DMS79 treated with DMSO at 0.1 percent for 48 hours (cell line): Measurements from ENCODE around the gene MOB2.

ENCODE experiments used
- DNase-seq: peaks from one replicate; lab custom pipeline; 2025; lab: John Stamatoyannopoulos, UW

Gene MOB2

DNA sequence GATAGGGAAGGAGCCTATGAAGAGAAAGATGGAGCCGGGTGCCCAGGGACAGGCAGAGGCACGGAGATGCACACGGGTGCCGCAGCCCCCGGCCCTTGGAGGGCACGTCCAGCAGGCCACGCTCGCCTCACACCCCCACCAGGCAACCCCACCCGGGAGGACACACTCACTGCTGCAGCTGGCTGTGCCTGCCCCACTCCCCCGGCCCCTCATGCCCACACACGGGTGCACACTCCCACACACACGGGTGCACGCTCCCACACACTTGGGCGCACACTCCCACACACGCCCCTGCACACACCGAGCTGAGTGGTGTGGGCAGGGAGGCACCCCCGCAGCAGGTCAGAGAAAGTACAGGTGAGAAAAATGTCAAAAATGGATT, 1.1 kb downstream of the MOB2 start:
- DNase-seq, result no peak

DNA sequence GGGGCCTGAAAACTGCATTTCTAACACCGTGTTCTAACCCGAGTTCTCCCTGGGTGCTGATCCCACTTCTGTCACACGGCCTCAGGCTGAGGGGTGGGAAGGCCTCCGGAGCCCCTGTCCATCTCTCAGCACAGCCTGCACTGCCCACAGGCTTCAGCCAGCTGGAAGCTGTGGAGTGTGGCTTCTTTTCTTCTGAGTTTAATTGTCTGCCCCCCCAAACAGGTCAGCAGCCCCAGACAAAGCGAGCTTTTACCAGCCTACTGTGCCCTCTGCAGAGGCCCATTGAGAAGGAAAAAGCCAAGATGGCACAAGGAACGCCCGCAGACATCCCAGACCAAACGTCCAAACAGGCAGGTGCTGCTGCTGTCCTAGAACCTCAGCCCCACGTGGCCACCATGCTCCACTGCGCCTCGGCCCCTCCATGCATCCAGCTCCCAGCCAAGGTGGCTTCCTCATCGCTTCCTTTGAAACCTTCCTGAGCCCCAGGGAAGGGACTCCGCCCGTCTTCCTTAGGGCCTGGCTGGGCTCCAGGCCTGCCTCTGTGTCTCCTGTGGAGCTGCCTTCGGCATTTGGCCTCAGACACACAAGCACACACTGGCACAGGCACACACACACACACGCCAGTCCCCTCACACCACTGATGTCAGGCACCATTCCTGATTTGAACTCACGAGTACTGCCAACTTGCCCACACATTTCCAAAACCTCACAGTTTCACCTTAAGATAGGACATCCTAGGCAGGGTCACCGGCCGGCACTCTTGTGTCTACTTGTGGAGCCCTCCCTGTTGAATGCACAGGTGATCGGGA, 1.7 kb downstream of the MOB2 start:
- no peak for DNase-seq

DNA sequence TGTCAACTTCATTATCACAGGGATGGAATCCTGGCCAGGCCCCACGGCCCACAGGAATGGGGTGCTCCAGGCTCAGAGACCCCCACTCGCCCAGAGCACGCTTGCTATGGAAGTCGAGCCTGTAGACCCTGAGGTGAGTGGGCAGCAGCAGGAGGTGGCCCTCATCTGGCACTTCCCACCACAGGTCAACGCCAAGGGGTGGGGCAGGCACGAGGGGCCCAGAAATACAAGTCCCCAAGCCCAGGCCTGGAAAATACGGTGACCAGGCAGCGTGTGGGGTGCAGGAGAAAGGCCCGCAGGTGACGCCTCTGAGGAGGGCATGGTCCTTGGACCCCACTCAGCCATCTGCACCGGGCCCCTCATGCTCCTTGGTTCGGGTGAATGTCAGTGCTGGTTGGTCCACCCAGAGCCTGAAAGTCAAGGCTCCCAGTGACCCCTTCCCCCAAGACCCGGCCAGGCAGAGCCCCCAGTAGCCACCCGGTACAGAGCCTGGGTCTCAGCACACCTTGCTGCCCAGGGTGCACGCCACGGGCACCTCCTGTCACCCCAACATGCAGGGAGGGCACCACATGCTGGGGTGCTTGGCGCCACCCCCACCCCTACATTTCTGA, 2.4 kb downstream of the MOB2 start:
- no peak for DNase-seq

DNA sequence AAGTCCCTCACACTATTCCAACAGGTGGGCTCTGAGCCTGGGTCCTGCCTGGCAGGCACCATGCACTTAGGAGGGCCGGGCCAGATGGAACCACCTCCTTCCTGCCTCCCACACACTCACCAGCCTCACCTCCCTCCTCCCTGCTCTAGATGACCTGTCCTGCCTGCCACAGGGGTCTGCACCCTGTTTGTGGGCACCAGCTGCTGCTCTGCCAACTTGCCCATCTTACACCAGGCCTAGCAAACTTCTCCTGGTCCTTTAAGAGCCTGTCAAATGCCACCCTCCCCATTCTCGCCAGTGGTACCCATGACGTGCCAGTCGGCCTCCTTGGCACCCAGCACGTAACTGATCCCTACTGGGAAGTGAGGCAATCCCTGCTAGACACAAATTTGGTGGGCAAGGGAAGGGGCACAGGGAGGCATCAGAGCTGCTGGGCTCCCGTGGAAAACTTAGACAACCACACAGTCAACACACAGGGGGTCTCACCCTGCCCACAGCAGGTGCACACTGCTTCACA, 3.1 kb downstream of the MOB2 start:
- no peak for DNase-seq

DNA sequence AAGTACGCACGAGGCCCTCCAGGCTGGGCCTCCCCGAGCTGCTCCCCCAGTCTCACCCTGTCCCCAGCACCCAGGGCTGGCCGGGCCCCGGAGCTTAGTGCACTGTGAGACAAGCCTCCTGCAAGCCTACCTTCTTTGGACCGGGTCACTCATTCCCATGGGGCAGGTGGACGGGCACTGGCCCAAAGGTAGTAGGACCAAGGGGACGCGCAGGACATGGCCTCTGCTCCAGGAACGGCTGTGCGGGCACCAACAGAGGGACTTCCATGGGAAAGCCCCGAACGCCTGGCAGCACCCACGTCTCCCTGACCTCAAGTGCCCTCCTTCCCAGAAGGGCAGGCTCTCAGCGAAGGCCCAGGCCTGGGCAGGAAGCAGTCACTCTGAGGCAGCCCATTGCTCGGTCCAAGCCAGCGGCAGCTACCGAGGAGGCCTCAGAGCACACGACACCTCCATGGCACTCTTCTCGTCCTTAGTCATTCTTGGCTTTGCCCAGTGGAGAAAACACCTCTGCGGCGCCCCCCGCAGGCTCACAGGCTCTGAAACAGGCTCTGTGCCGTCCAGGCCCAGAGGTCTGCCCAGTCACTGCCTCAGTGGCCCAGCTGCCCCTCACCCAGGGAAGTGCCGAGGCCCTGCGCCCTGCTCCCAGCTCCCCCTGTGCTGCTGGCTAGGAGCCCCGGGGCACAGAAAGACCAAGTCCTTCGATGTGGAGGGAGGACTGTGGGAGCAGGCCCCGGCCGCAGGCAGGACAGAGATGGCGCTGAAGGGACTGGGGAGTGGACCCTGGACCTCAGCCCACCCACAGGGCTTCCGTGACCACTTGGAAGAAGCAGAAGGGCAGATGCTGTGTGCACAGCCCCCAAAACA, 3.8 kb downstream of the MOB2 start:
- no peak for DNase-seq

DNA sequence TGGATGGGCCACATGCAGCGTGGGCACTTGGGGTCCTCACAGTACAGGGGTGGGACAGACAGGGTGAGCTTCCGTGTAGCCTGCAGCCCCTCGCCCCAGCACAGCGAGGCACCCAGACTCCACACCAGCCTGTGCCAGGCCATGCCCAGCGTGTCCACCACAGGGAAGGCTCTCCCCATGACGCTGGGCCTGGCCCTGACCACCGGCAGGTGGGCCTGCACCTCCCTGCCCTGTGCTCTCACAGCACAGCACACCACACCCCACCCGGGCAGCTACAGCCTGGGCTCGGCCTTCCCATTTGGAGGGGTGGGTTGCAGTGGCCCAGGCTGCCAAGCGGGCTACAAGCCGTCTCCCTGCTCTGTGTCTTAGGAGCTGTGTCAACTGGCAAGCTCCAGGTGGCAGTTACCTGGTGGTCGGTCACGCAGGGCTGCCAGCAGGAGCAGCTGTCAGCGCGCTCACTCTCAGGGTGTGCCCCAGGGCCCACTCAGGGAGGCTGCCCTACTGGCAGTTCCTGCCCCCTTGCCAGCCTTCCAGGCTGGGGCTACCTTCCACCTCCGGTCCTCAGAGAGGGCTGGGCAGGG, 4.6 kb downstream of the MOB2 start:
- peak; percentile 9 for DNase-seq

DNA sequence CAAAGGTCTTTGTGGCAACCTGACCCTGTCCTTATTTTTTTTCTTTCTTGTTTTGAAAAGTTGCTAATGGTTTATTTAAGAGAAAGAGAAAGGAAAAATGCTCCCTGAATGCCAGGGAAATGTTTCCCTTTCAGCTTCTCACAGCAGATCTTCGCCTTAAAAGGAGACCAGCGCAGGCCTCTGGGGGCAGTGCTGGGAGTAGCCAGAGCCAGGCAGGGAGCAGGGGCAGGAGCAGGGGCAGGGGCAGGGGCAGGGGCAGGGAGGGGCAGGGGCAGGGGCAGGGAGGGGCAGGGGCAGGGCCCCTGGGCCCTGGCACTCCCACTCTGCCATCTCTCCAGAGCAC, 5.1 kb downstream of the MOB2 start:
- DNase-seq, result no peak

DNA sequence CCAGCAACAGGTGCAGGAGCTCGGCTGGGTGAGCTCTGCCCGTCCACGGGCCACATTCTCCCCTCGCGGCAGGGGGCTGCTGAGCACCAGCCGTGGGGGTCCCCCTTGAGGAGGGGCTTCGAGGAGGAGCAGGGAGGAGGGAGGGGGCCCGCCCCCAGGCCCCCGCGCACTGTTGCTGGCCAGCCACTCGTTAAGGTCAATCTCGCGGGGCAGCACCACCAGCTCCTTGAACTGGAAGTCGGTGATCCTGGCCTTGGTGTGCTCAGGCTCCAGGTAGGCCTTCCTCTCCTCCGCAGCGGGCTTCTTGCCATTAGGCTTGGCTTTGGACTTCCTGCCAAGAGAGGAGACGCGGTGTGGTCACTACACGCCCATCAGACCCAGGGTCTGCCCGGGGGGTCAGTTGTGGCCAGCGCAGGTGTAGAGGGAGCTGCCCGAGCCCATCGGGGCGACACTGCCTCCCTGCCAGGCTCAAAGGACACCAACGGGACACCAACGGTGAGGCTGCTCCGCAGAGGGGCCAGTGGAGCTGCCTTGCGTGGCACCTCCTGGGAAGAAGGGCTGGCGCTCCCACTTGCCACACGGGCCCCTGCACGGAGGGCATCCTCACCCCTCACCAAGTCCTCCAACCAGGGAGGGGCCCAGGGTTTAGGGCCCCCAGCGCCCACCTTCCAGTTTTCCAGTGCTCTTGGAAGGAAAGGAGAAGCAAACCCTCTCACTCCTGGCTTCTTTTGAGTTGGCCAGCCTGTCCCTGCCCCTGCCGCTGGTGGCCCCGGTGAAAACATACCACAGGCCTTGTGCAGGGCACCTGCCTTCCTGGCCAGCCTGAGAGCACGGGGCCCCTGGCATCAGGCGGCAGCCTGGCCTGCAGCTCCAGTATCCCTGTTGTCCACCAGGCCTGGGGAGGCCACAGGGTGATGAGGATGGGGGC, 5.8 kb downstream of the MOB2 start:
- DNase-seq, result no peak

DNA sequence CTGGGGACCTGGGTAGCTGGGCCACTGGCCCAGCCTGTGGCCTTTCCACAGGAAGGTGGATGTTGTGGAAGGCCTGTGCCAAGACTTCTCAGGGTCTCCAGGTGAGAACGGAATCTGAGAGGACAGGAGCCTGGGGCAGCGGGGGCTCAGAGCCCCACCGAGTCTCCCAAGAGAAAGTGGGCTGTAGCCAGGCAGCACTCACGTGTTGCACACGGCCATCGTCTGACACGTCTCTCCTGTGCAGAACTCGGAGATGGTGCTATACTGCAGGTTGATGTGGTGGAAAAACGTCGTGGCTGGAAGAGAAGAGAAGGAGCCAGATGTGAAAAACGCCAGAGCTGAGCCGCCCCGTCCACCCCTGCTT, 6.4 kb downstream of the MOB2 start:
- no peak for DNase-seq

DNA sequence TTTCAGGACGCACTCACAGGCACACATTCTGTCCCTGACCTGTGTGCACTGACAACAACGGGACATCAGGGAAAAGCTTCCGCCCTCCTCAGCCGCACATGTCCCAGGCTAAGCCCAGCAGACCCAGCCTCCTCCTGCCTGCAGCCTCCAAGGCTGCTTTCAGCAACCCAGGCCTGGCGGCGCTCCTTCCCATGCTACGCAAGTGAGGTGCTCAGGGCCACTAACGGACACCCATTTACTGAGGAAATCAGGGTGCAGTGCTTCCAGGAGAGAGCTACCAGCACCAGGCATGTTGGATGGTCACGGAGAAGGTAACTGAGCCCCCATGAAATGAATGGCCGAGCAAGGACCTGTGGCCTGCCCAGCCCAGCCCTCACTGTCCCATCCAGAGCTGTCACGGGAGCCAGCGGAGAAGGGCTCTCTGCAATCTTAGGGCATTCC, 6.9 kb downstream of the MOB2 start:
- DNase-seq, result no peak

DNA sequence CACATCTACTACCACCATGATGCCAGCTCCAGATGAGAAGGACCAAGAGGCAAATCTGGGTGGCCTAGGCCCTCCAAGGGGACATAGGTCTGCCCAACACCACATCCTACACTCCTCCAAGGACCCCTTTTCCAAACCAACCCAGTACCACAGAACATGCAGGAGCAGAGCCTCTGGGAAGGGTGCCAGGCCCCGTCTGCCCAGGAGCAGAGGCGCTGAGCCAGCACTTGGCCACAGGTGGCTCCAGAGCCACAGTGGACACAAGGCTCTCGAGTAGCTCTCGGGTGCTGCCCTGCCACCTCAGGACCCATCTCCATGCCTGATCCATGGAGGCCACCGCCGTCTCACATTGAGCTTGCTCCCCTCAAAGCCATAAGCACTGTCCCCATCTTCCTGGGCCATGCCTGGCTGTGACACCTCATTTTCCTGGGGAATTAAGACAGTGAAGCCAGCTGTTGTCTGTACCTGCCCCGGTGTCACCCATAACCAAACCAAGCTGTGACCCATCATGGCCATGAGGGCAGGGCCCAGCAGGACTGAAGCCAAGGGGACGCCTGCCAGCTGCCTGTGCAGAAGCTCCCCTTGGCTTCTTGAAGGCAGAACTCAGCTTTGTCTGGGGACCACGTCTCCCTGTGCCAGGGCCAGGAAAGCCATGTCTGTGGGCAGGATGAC, 7.4 kb downstream of the MOB2 start:
- no peak for DNase-seq

DNA sequence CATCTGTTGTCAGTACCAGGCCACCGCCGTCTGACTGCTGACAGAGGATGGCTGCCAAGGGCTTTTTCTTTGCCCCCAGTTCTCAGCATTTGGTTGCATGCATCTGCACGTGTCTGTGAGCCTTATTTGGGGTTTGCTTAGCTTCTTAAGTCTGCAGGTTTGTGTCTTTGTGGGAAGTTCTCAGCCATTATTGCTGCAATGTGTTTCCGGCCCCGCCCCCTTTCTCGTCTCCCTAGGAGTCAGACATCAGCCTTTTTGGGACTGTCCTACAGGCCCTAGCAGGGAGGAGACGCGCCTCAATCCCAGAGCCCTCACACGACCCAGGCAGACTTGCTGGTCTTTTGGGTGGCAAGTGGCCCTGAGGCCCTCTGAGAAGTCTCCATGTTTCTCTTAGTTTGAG, 8.0 kb downstream of the MOB2 start:
- DNase-seq, result no peak

DNA sequence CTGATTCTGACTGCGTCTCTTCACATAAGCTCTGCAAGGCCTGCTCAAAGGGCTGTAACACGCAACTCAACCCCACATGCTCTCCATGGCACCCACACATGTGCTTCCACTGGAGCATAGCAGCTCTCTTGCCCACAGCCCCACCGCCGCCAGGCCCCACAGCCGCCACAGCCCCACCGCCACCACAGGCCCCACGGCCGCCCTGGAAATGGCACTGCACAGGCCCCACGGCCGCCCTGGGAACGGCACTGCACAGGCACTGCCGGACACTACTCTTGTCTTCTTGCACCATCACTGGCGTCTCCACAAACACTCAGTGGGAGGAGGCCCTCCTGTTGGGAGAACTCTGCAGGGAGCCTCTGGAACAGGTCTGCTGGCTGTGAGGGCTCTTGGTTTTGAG, 8.6 kb downstream of the MOB2 start:
- DNase-seq, result no peak

DNA sequence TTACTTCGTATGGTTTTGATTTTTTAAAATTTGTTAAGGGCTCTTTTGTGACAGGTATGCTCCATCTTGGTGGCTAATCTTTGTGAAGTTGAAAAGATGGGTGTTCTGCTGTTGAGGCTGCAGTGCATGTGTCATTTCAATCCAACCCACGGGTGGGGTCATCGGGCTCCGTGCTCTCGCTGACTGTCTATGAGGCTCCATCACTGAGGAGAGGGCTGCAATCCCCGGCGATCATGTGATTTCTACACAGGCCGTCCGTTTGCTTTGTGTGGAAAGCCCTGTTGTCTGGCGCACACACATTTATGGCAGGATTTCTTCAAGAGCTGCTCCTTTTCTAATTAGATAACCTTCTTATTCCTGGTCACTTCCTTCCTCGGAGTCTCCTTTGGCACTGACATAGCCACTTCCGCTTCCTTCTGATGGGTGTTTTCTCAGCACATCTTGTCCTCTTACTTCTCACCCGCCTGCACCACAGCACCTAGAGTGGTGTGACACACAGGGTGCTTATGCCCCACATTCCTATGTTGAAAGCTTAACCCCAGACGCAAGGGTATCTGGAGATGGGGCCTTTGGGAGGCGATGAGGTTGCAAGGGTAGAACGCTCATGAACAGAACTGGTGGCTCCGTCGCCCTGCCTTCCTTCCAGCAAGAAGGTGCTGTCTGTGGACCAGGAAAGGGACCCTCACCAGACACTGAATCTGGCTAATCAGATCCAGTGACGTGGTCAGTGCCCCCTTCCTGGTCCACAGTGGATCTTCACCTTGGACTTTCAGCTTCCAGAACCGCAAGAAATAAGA, 9.4 kb downstream of the MOB2 start:
- DNase-seq, result no peak

DNA sequence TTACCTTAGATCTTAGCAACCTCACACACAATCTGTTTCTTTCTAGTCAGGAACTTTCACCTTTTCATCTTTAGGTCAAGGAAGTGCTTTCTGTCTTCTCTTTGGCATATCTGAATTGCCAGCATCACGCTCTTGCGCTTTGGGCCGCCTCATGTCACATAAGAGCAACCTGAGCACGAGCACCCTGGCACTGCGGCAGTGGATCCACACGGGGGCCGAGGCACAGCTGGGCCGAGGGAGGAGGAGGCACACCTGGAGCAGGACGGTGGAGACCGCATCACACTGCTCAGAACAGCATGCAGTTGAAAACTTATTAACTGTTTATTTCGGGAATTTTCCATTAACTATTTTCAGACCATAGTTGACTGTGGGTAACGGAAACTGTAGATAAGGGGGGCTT, 10.7 kb downstream of the MOB2 start:
- no peak for DNase-seq

DNA sequence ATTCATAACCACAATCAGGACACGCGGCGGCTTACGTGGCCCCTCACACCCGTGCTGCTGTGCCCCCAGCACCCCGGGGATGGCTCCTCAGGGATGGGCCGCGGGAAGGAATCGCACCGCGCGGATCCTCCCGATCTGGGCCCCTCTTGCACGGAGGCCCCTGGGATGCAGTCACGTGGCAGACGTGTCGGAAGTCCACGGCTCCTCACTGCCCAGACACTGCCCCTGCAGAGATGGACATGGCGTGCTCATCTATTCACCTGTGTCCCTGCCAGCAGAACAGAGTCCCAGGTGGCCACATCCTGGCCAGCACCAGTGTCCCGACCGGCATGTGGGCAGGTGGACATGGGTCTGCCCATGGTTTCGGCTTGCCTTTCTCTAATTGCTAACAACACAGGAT, 12.8 kb downstream of the MOB2 start:
- no peak for DNase-seq

DNA sequence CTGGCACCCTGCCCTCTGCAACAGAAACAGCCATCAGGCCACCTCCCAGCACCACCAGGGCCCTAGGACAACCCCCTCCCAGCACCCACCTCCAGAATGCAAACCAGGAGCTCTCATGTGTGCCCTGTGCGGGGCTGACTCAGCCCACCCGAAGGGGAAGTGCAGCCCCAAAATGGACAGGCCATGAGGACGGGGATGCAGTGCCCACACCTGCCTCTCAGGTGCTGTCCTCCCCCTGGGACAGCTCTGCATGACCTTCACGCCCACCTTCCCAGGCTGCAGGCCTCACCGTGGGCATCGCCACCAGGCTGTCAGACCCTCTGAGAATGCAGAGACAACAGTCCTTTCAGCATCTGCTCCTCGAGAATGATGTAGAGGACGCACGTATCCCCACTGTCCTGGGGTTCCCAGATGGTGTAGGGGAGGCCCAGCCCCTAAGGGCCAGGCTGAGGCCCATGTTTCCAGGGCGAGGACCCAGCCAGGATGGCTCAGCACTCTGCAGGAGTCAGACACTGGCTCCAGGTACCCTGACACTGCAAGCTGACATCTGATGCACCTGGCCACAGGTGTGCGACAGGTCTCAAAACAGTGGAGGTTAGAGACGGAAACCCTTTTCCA, 13.5 kb downstream of the MOB2 start:
- DNase-seq, result no peak

DNA sequence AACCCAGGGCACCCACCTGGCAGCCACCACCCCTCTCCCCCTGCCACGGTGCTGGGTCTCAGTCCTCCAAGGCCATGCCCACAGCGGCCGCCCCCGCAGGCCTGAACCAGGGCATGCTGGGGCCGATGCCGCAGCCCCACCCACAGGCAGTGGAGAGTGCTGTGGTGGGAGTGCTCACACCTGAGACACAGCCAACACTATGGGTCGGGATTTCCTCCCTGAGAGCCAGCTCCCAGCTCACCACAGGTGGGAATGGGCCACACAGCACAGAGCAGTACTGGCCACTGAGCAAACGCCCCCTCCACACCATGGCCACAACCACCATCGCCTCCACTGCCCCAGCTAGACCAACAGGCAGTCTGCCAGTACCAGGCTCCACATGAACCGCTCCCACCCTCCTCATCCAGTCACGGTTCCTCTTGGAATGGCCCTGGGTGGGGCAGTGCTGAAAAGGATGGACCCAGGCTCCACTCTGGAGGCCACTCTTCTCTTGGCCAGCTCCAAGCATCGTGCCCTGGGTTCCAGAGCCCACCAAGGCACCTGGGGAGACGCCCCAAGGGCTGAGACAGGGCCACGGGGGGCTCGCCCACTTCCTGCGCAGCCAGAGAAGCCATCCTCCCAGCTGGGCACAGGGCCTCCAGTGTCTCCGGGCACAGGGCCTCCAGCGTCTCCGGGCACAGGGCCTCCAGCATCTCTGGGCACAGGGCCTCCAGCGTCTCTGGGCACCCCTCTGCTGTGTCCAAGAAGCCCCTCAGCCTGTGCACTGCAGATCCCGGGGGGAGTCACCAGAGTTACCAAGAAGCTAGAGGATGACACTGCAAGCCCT, 14.2 kb downstream of the MOB2 start:
- DNase-seq, result no peak

DNA sequence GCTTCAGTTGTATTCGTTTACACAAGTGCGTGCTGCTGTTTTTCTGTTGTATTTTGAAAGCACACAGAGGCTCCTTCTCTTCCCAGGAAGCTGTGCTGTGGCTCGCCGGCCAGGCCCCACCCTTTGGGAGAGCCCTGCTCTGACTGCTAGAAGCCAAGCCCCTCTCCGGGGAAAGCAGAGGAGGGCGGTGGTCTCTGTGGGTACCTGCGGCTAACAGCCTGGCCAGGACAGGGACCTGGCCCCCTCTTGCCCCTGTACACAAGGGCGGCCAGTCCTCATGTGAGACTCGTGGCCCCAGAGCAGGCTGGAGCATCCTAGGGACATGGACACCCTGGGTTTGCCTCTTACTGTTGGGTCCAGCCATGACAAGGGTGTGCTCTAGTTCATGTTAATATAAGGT, 14.8 kb downstream of the MOB2 start:
- DNase-seq, result no peak
